Liver (tissue), 9 donors: ENCODE measurements around the gene HS3ST4. TPM values are rescaled to one million over a fixed set of nuclear protein-coding genes. Genes with fewer than 3 reads are reported as not detected.

ENCODE experiments used
- DNase-seq: peaks from one replicate; pipeline ENCODE4 v3.0.0-alpha.2; 2017; ENCODE audit warnings: low spot score
- H3K27ac ChIP-seq, 2 donors: one replicate each; pipeline ENCODE4 v1.7.0; 2013; ENCODE audit warnings: inconsistent platforms in 2 of 2, low read length in 2 of 2, control low read depth in 1 of 2, low read depth in 1 of 2, mild to moderate bottlenecking in 1 of 2
- H3K27me3 ChIP-seq, 4 donors: one replicate each; pipeline versions ENCODE4 v1.6.1 to v1.7.0; 2013; ENCODE audit warnings: low read length in 3 of 4, inconsistent platforms in 1 of 4, mild to moderate bottlenecking in 1 of 4, moderate library complexity in 1 of 4; ENCODE audit not compliant: control insufficient read depth in 4 of 4, insufficient read depth in 4 of 4
- H3K36me3 ChIP-seq, 4 donors: one replicate each; pipeline versions ENCODE4 v1.6.1 to v1.7.0; 2013; ENCODE audit warnings: low read length in 3 of 4, mild to moderate bottlenecking in 3 of 4, low read depth in 1 of 4, moderate library complexity in 1 of 4; ENCODE audit not compliant: control insufficient read depth in 4 of 4, insufficient read depth in 3 of 4
- H3K4me1 ChIP-seq, 4 donors: one replicate each; pipeline versions ENCODE4 v1.6.1 to v1.7.0; 2013; ENCODE audit warnings: low read length in 3 of 4, mild to moderate bottlenecking in 3 of 4, moderate library complexity in 1 of 4; ENCODE audit not compliant: control insufficient read depth in 4 of 4, insufficient read depth in 4 of 4
- H3K4me3 ChIP-seq, 3 donors: one replicate each; pipeline versions ENCODE4 v1.6.1 to v1.7.0; 2013; ENCODE audit warnings: low read length in 3 of 3, control low read depth in 1 of 3, low read depth in 1 of 3, mild to moderate bottlenecking in 1 of 3
- H3K9ac ChIP-seq, 2 donors: one replicate each; pipeline ENCODE4 v1.7.0; 2013; ENCODE audit warnings: low read length in 2 of 2, mild to moderate bottlenecking in 2 of 2, moderate library complexity in 2 of 2, control low read depth in 1 of 2, low read depth in 1 of 2
- H3K9me3 ChIP-seq, 4 donors: one replicate each; pipeline versions ENCODE4 v1.6.1 to v1.7.0; 2013; ENCODE audit warnings: low read length in 3 of 4; ENCODE audit not compliant: control insufficient read depth in 4 of 4
- ATF3 ChIP-seq: IDR thresholded peaks from 2 replicates; pipeline ENCODE4 v1.6.1; 2016; ENCODE audit warnings: antibody characterized with exemption
- CTCF ChIP-seq: fragments of 150-350 bp; IDR thresholded peaks from 2 replicates; pipeline ENCODE4 v1.5.1; 2017; ENCODE audit warnings: improper control_type of control experiment, low read depth, low read length; ENCODE audit not compliant: missing input control
- FOXA1 ChIP-seq: IDR thresholded peaks from 2 replicates; pipeline ENCODE4 v1.6.1; 2016; ENCODE audit warnings: antibody characterized with exemption
- FOXA2 ChIP-seq: IDR thresholded peaks from 2 replicates; pipeline ENCODE4 v1.6.1; 2016; ENCODE audit warnings: antibody characterized with exemption
- GABPA ChIP-seq, 2 donors: IDR thresholded peaks in 1 of 2; conservative IDR thresholded peaks in 1 of 2; 2 replicates each; pipeline ENCODE4 v1.6.1; 2016; ENCODE audit warnings: antibody characterized with exemption in 2 of 2, mild to moderate bottlenecking in 1 of 2, moderate library complexity in 1 of 2
- HNF4A ChIP-seq, 2 donors: conservative IDR thresholded peaks; 2 replicates each; pipeline ENCODE4 v1.6.1; 2016; ENCODE audit warnings: antibody characterized with exemption in 2 of 2, mild to moderate bottlenecking in 2 of 2
- JUND ChIP-seq, 2 donors: IDR thresholded peaks; 2 replicates each; pipeline ENCODE4 v1.6.1; 2016; ENCODE audit warnings: antibody characterized with exemption in 2 of 2
- MAX ChIP-seq: IDR thresholded peaks from 2 replicates; pipeline ENCODE4 v1.6.1; 2016; ENCODE audit warnings: antibody characterized with exemption
- NR2F2 ChIP-seq: IDR thresholded peaks from 2 replicates; pipeline ENCODE4 v1.6.1; 2016; ENCODE audit warnings: antibody characterized with exemption
- REST ChIP-seq: IDR thresholded peaks from 2 replicates; pipeline ENCODE4 v1.6.1; 2016; ENCODE audit warnings: antibody characterized with exemption, mild to moderate bottlenecking
- RXRA ChIP-seq, 2 donors: IDR thresholded peaks; 2 replicates each; pipeline ENCODE4 v1.6.1; 2017 to 2018; ENCODE audit warnings: antibody characterized with exemption in 2 of 2, mild to moderate bottlenecking in 1 of 2
- SP1 ChIP-seq: IDR thresholded peaks from 2 replicates; pipeline ENCODE4 v1.6.1; 2018; ENCODE audit warnings: antibody characterized with exemption, mild to moderate bottlenecking
- TAF1 ChIP-seq: conservative IDR thresholded peaks from 2 replicates; pipeline ENCODE4 v1.6.1; 2016; ENCODE audit warnings: antibody characterized with exemption, mild to moderate bottlenecking
- YY1 ChIP-seq: IDR thresholded peaks from 2 replicates; pipeline ENCODE4 v1.6.1; 2016; ENCODE audit warnings: antibody characterized with exemption, mild to moderate bottlenecking
- ZBTB33 ChIP-seq: IDR thresholded peaks from 2 replicates; pipeline ENCODE4 v1.6.1; 2016; ENCODE audit warnings: antibody characterized with exemption
- WGBS: extraction: QIAGEN DNeasy Blood & Tissue Kit; methylation state at CpG from one replicate; pipeline ENCODE4 v1.1.7; 2013; 5-methylcytosine and 5-hydroxymethylcytosine counted together
- polyA plus RNA-seq, 2 donors: library from polyadenylated mRNA; stranded (reverse) in 1 of 2; unstranded in 1 of 2; fragments of 200-250 nt in 1 of 2; fragments of >200 nt in 1 of 2; fragmentation: Nextera tagmentation in 1 of 2; extraction: Ambion mirVana in 1 of 2; gene quantifications; one replicate each; pipeline versions ENCODE4 v1.2.1 to v1.2.3, GENCODE V29; 2013 to 2015
- total RNA-seq, 2 donors: library from RNA; depleted of rRNA; stranded (reverse); fragments of >200 nt; gene quantifications; one replicate each; pipeline ENCODE4 v1.2.3, GENCODE V29; 2014
- donor health status: healthy.
- donor health status: healthy.
- donor health status: healthy.
- donor health status: healthy.
- donor health status: healthy.

Gene HS3ST4
- total and polyA plus RNA-seq, 4 donors: not detected

GRCh38 chr16:26071101-26071866 is 379.5 kb downstream of the HS3ST4 start (continued):
- no peak for TF ChIP-seq CTCF
- no peak for TF ChIP-seq NR2F2
- TF ChIP-seq HNF4A (conservative IDR thresholded peaks at IDR 0.05): no peak
- TF ChIP-seq MAX: no peak
- TF ChIP-seq GABPA (IDR thresholded peaks at IDR 0.05 in 1 of 2, conservative IDR thresholded peaks at IDR 0.05 in 1 of 2): no peak
- TF ChIP-seq SP1: no peak
- no peak for TF ChIP-seq FOXA1
- no peak for TF ChIP-seq FOXA2
- TF ChIP-seq RXRA (IDR thresholded peaks at IDR 0.05): no peak
- TF ChIP-seq TAF1: no peak

GRCh38 chr16:26078716-26079355 is 387.1 kb downstream of the HS3ST4 start:
- H3K36me3 ChIP-seq: no peaks in the 10 kb centered on the region
- 42% methylated on average over 10 of the region's 10 CpGs for WGBS
- H3K27me3 ChIP-seq: peaks cover 0 to 5% (median 2%) of the 10 kb centered on the region in 4 donors
- DNase-seq: no peak
- no peak overlapping the region for H3K4me3 ChIP-seq
- TF ChIP-seq ZBTB33 (no peak), SP1 (no peak), YY1 (no peak), HNF4A (conservative IDR thresholded peaks at IDR 0.05) (no peak), ATF3 (no peak)
- no peak overlapping the region for H3K9ac ChIP-seq
- H3K4me1 ChIP-seq: no peaks in the 10 kb centered on the region
- H3K9me3 ChIP-seq: peaks cover 0 to 6% (median 3%) of the 10 kb centered on the region in 4 donors
- H3K27ac ChIP-seq: no peak overlapping the region

GRCh38 chr16:26087091-26087490 is 395.3 kb downstream of the HS3ST4 start:
- no peak for DNase-seq
- H3K4me1 ChIP-seq: no peaks in the 10 kb centered on the region
- H3K9ac ChIP-seq: no peak overlapping the region
- WGBS: 38% methylated on average over 2 of the region's 2 CpGs
- peaks cover 0 to 3% (median 0%) of the 10 kb centered on the region in 4 donors for H3K27me3 ChIP-seq
- TF ChIP-seq ZBTB33 (no peak), RXRA (IDR thresholded peaks at IDR 0.05) (no peak), REST (no peak), FOXA1 (no peak), JUND (IDR thresholded peaks at IDR 0.05) (no peak)
- H3K36me3 ChIP-seq: no peaks in the 10 kb centered on the region
- H3K27ac ChIP-seq: no peak overlapping the region
- no peaks in the 10 kb centered on the region for H3K9me3 ChIP-seq
- H3K4me3 ChIP-seq: no peak overlapping the region
